ENCODE results near the gene RPTN.

DNA sequence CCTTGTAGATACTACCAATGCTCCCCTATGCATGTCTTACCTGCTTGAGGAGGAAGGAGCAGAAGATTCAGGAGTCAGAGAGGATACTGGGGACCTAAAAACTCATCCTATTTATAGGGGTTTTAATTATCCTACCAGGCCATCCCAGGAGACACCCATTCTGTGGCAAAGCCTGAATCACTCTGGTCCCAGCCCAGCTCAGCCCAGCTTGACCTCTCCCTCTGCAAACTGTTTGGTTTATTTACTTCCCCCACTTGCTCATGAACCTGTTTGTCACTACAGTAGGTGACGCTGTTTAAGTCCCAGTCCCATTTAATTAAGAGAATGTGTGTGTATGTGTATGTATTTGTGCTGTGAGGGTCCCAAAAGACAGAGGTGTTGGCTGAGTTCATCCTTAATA is at the start of gene RPTN:
- TF ChIP-seq, protein P1, sequence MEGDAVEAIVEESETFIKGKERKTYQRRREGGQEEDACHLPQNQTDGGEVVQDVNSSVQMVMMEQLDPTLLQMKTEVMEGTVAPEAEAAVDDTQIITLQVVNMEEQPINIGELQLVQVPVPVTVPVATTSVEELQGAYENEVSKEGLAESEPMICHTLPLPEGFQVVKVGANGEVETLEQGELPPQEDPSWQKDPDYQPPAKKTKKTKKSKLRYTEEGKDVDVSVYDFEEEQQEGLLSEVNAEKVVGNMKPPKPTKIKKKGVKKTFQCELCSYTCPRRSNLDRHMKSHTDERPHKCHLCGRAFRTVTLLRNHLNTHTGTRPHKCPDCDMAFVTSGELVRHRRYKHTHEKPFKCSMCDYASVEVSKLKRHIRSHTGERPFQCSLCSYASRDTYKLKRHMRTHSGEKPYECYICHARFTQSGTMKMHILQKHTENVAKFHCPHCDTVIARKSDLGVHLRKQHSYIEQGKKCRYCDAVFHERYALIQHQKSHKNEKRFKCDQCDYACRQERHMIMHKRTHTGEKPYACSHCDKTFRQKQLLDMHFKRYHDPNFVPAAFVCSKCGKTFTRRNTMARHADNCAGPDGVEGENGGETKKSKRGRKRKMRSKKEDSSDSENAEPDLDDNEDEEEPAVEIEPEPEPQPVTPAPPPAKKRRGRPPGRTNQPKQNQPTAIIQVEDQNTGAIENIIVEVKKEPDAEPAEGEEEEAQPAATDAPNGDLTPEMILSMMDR (IDR thresholded peaks at IDR 0.05) = no peak
- TF ChIP-seq POLR2AphosphoS5 (IDR thresholded peaks at IDR 0.05; ENCODE audit: low read depth, low read length) = no peak
- no peak for TF ChIP-seq RXRA (IDR thresholded peaks at IDR 0.05; ENCODE audit: borderline replicate concordance, low read depth)
- no peak for TF ChIP-seq SMC3 (IDR thresholded peaks at IDR 0.05; ENCODE audit: low read depth, low read length)
- no peak for TF ChIP-seq RFX5 (IDR thresholded peaks at IDR 0.05; ENCODE audit: low read length)
- TF ChIP-seq, protein P2, sequence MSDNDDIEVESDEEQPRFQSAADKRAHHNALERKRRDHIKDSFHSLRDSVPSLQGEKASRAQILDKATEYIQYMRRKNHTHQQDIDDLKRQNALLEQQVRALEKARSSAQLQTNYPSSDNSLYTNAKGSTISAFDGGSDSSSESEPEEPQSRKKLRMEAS (IDR thresholded peaks at IDR 0.05; ENCODE audit: low read depth) = no peak
- TF ChIP-seq FOXM1 (IDR thresholded peaks at IDR 0.05; ENCODE audit: low read depth) = no peak
- TF ChIP-seq FOSL2 (IDR thresholded peaks at IDR 0.05; ENCODE audit: borderline replicate concordance, low read depth) = no peak
- no peak for TF ChIP-seq CHD2 (IDR thresholded peaks at IDR 0.05; ENCODE audit: low read length, partially characterized antibody)

All from SK-N-SH (cell line).